Muscle of leg (tissue), 11 donors: ENCODE results near the gene XRCC5. TPM values are rescaled to one million over a fixed set of nuclear protein-coding genes. Genes with fewer than 3 reads are reported as not detected.

Source experiments
- DNase-seq: peaks from one replicate; pipeline ENCODE4 v3.0.0; 2013
- H3K27ac ChIP-seq: one replicate; pipeline ENCODE4 v1.5.1; 2013; ENCODE audit warnings: mild to moderate bottlenecking, low read length, control low read depth
- H3K27me3 ChIP-seq: one replicate; pipeline ENCODE4 v1.6.1; 2013; ENCODE audit warnings: low read length; ENCODE audit not compliant: control insufficient read depth, insufficient read depth
- H3K36me3 ChIP-seq: one replicate; pipeline ENCODE4 v1.6.1; 2013; ENCODE audit warnings: low read length; ENCODE audit not compliant: control insufficient read depth, insufficient read depth
- H3K4me1 ChIP-seq: one replicate; pipeline ENCODE4 v1.6.1; 2013; ENCODE audit warnings: low read length; ENCODE audit not compliant: control insufficient read depth, insufficient read depth
- H3K4me3 ChIP-seq: one replicate; pipeline ENCODE4 v1.5.1; 2013; ENCODE audit warnings: low read length, control low read depth
- H3K9me3 ChIP-seq: replicated peaks from 2 replicates; pipeline ENCODE4 v1.6.1; 2013; ENCODE audit warnings: low read depth, low read length; ENCODE audit not compliant: control insufficient read depth
- WGBS: methylation state at CpG from one replicate; pipeline ENCODE4 v1.1.5; 2013; ENCODE audit warnings: missing lambda C conversion rate; ENCODE audit not compliant: insufficient coverage; 5-methylcytosine and 5-hydroxymethylcytosine counted together
- polyA plus RNA-seq, 8 donors: library from polyadenylated mRNA; unstranded; fragments of 120-200 nt; gene quantifications; one replicate each; pipeline versions ENCODE4 v1.2.1 to v1.2.3, GENCODE V29; 2013; ENCODE audit warnings: inconsistent platforms in 1 of 8, low replicate concordance in 1 of 8; ENCODE audit not compliant: insufficient read length in 8 of 8, insufficient read depth in 1 of 8
- total RNA-seq: library from RNA; stranded (reverse); fragments of 120-200 nt; gene quantifications from one replicate; pipeline ENCODE4 v1.2.4, GENCODE V29; 2013

The XRCC5 gene
- total and polyA plus RNA-seq, 9 donors: 139 to 188 (median 158) TPM

- Histone ChIP-seq H3K27ac (no peak overlapping the region), H3K27me3 (no peaks in the 10 kb centered on the region), H3K36me3 (no peaks in the 10 kb centered on the region), H3K9me3 (peaks cover 19% of the 10 kb centered on the region), H3K4me3 (no peak overlapping the region), H3K4me1 (peaks cover 2% of the 10 kb centered on the region)
- 80% methylated on average over 4 of the region's 4 CpGs for WGBS
- no peak for DNase-seq
These were observed 124.3 kb downstream of the XRCC5 start for GRCh38 chr2:216233281-216233995.

GRCh38 chr2:216234106-216234505 lies 125.0 kb downstream of the XRCC5 start:
- H3K9me3 ChIP-seq: peaks cover 19% of the 10 kb centered on the region
- H3K36me3 ChIP-seq: no peaks in the 10 kb centered on the region
- H3K27me3 ChIP-seq: no peaks in the 10 kb centered on the region
- peaks cover 2% of the 10 kb centered on the region for H3K4me1 ChIP-seq
- no peak overlapping the region for H3K4me3 ChIP-seq
- WGBS: 100% methylated on average over 3 of the region's 3 CpGs
- H3K27ac ChIP-seq: no peak overlapping the region
- DNase-seq: no peak

- Histone ChIP-seq H3K4me3 (no peak overlapping the region), H3K4me1 (peaks cover 2% of the 10 kb centered on the region), H3K9me3 (peaks cover 19% of the 10 kb centered on the region), H3K27ac (no peak overlapping the region), H3K27me3 (no peaks in the 10 kb centered on the region), H3K36me3 (no peaks in the 10 kb centered on the region)
- WGBS: 67% methylated on average over 1 of the region's 2 CpGs
- DNase-seq: no peak
These were observed 126.3 kb downstream of the XRCC5 start for GRCh38 chr2:216235462-216235861.

- WGBS: no CpG with 5 or more reads among the region's 1 CpG
These were observed 126.7 kb downstream of the XRCC5 start for GRCh38 chr2:216235896-216236295.

GRCh38 chr2:216236486-216236885 lies 127.3 kb downstream of the XRCC5 start:
- Histone ChIP-seq H3K4me3 (no peak overlapping the region), H3K36me3 (no peaks in the 10 kb centered on the region), H3K27me3 (no peaks in the 10 kb centered on the region), H3K9me3 (peaks cover 17% of the 10 kb centered on the region), H3K27ac (no peak overlapping the region), H3K4me1 (peaks cover 2% of the 10 kb centered on the region)
- DNase-seq: no peak
- no CpG with 5 or more reads among the region's 1 CpG for WGBS

More at GRCh38 chr2:216235896-216236295, 126.7 kb downstream of the XRCC5 start:
- H3K4me1 ChIP-seq: peaks cover 2% of the 10 kb centered on the region
- no peak overlapping the region for H3K4me3 ChIP-seq
- no peak overlapping the region for H3K27ac ChIP-seq
- no peaks in the 10 kb centered on the region for H3K27me3 ChIP-seq
- DNase-seq: peak; percentile 10
- H3K9me3 ChIP-seq: peaks cover 19% of the 10 kb centered on the region
- no peaks in the 10 kb centered on the region for H3K36me3 ChIP-seq

- Histone ChIP-seq H3K36me3 (no peaks in the 10 kb centered on the region), H3K9me3 (no peaks in the 10 kb centered on the region), H3K4me3 (no peak overlapping the region), H3K4me1 (no peaks in the 10 kb centered on the region), H3K27ac (no peak overlapping the region), H3K27me3 (no peaks in the 10 kb centered on the region)
- peak; percentile 14 for DNase-seq
- 44% methylated on average over 3 of the region's 6 CpGs for WGBS
These were observed 133.2 kb downstream of the XRCC5 start for GRCh38 chr2:216242365-216242764.

- Histone ChIP-seq H3K4me1 (no peaks in the 10 kb centered on the region), H3K27me3 (no peaks in the 10 kb centered on the region), H3K27ac (no peak overlapping the region), H3K36me3 (no peaks in the 10 kb centered on the region), H3K4me3 (no peak overlapping the region), H3K9me3 (no peaks in the 10 kb centered on the region)
- no peak for DNase-seq
- WGBS: 79% methylated on average over 3 of the region's 3 CpGs
These were observed 133.9 kb downstream of the XRCC5 start for GRCh38 chr2:216243026-216243425.

- 82% methylated on average over 6 of the region's 6 CpGs for WGBS
- DNase-seq: no peak
These were observed 136.3 kb downstream of the XRCC5 start for GRCh38 chr2:216245391-216245975.

GRCh38 chr2:216246766-216247165 lies 137.6 kb downstream of the XRCC5 start:
- no peaks in the 10 kb centered on the region for H3K4me1 ChIP-seq
- H3K9me3 ChIP-seq: no peaks in the 10 kb centered on the region
- H3K4me3 ChIP-seq: no peak overlapping the region
- H3K27me3 ChIP-seq: no peaks in the 10 kb centered on the region
- no peak overlapping the region for H3K27ac ChIP-seq
- no peak for DNase-seq
- WGBS: no CpG with 5 or more reads among the region's 3 CpGs
- H3K36me3 ChIP-seq: no peaks in the 10 kb centered on the region

More at GRCh38 chr2:216245391-216245975, 136.3 kb downstream of the XRCC5 start:
- Histone ChIP-seq H3K4me3 (no peak overlapping the region), H3K9me3 (no peaks in the 10 kb centered on the region), H3K27me3 (no peaks in the 10 kb centered on the region), H3K36me3 (no peaks in the 10 kb centered on the region), H3K27ac (no peak overlapping the region), H3K4me1 (no peaks in the 10 kb centered on the region)
